ENCODE results near the gene SNX24.

- TF ChIP-seq CTCF (IDR thresholded peaks at IDR 0.05; ENCODE audit: insufficient read depth, low read length, poor library complexity, severe bottlenecking) (no peak), EZH2phosphoT487 (conservative IDR thresholded peaks at IDR 0.05; ENCODE audit: low read length) (no peak)
Measured at GRCh38 chr5:122847687-122848081, 2.3 kb downstream of the SNX24 start.

All from SU-DHL-6 (cell line).